Thoracic aorta (tissue), 2 donors: Measurements from ENCODE around the gene ZNF883. TPM values are rescaled to one million over a fixed set of nuclear protein-coding genes. Genes with fewer than 3 reads are reported as not detected.

Experiments used
- ATAC-seq: fragments of 150-250 bp; one replicate; pipeline ENCODE4 v1.8.0; 2017; ENCODE audit warnings: low read depth; ENCODE audit not compliant: insufficient number of reproducible peaks, low FRiP score
- DNase-seq: peaks from one replicate; pipeline ENCODE4 v3.0.0-alpha.2; 2020; ENCODE audit warnings: low spot score
- H3K27ac ChIP-seq, 2 donors: fragments of 200-600 bp; sonication (generic); 1 replicate in 1 of 2; 2 replicates in 1 of 2; pipeline ENCODE4 v1.5.1; 2016; ENCODE audit warnings: mild to moderate bottlenecking in 2 of 2, moderate library complexity in 2 of 2
- H3K27me3 ChIP-seq: fragments of 200-600 bp; sonication (generic); replicated peaks from 2 replicates; pipeline ENCODE4 v1.6.0; 2016; ENCODE audit warnings: mild to moderate bottlenecking; ENCODE audit not compliant: insufficient read depth
- H3K36me3 ChIP-seq: fragments of 200-600 bp; sonication (generic); one replicate; pipeline ENCODE4 v1.5.1; 2016
- H3K4me1 ChIP-seq, 2 donors: fragments of 200-600 bp; sonication (generic); 1 replicate in 1 of 2; 2 replicates in 1 of 2; pipeline versions ENCODE4 v1.5.1 to v1.6.0; 2016; ENCODE audit warnings: low read depth in 2 of 2, mild to moderate bottlenecking in 1 of 2; ENCODE audit not compliant: control insufficient read depth in 1 of 2
- H3K4me3 ChIP-seq: fragments of 200-600 bp; sonication (generic); 2 replicates; pipeline ENCODE4 v1.5.1; 2016; ENCODE audit warnings: mild to moderate bottlenecking
- H3K9me3 ChIP-seq: fragments of 200-600 bp; sonication (generic); 2 replicates; pipeline ENCODE4 v1.5.1; 2016
- CTCF ChIP-seq: fragments of 200-600 bp; sonication (generic); IDR thresholded peaks from one replicate; pipeline ENCODE4 v1.5.1; 2019; ENCODE audit warnings: antibody characterized with exemption
- total RNA-seq, 2 donors: library from RNA; depleted of rRNA; stranded (reverse); fragments of >200 nt; gene quantifications; one replicate each; pipeline versions ENCODE4 v1.1.0 to v1.2.3, GENCODE V29; 2016

Gene ZNF883
- total RNA-seq, 2 donors from 2014 or later, result 0.95 to 2.8 TPM

GRCh38 chr9:112997236-112997941, 14.6 kb downstream of the ZNF883 start:
- Histone ChIP-seq H3K4me3 (no peak overlapping the region), H3K9me3 (peaks cover 71% of the 10 kb centered on the region), H3K27ac (no peak overlapping the region), H3K27me3 (no peaks in the 10 kb centered on the region), H3K4me1 (no peaks in the 10 kb centered on the region), H3K36me3 (peaks cover 3% of the 10 kb centered on the region)
- ATAC-seq (no peak), DNase-seq (no peak)
- no peak for TF ChIP-seq CTCF

DNA sequence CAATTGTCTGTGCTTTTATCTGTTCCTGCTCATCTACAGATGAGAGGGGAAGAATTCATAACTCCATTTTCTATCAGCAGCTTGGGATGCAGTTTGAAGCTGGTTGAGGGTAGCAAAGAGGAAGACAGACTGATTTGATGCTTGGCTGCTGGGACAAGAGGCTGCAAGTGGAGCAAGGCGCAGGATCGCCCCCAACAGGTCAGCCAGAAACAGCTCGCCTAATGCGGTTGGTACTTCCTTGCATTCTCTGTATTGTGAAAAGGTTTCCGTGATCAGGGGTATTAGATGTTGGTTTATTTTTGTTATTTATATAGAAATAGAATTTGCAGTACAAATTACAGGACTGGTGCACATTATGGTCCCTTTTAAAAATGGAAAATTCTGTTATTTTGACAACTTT, 40.6 kb downstream of the ZNF883 start:
- no peak for TF ChIP-seq CTCF
- no peaks in the 10 kb centered on the region for H3K4me1 ChIP-seq
- H3K27ac ChIP-seq, result no peak overlapping the region
- no peak for ATAC-seq
- H3K9me3 ChIP-seq, result no peaks in the 10 kb centered on the region
- no peaks in the 10 kb centered on the region for H3K36me3 ChIP-seq
- no peaks in the 10 kb centered on the region for H3K27me3 ChIP-seq
- no peak for DNase-seq
- H3K4me3 ChIP-seq, result no peak overlapping the region

DNA sequence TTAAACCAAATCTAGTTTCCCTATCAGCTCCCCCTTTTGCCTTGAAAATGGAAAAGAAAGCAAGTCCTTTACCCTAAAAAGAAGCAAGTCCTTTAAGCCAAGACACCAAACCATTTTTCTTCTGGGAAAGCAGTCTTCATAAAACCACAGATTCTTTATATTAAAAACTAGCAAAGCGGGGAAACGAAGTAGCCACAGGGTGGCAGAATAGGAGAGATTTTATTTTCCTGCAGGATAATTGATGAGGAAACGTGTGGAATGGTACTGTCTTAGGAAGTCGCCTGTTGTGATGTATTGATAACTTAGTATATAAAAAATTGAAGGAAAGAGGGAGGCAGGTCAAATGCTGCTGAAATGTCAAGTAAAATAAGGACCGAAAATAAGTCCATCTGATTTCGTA, 41.1 kb downstream of the ZNF883 start:
- ATAC-seq (no peak), DNase-seq (no peak)
- no peak overlapping the region for H3K4me3 ChIP-seq
- no peaks in the 10 kb centered on the region for H3K9me3 ChIP-seq
- TF ChIP-seq CTCF, result no peak
- H3K27ac ChIP-seq, result no peak overlapping the region
- H3K27me3 ChIP-seq, result no peaks in the 10 kb centered on the region
- no peaks in the 10 kb centered on the region for H3K36me3 ChIP-seq
- H3K4me1 ChIP-seq, result no peaks in the 10 kb centered on the region

DNA sequence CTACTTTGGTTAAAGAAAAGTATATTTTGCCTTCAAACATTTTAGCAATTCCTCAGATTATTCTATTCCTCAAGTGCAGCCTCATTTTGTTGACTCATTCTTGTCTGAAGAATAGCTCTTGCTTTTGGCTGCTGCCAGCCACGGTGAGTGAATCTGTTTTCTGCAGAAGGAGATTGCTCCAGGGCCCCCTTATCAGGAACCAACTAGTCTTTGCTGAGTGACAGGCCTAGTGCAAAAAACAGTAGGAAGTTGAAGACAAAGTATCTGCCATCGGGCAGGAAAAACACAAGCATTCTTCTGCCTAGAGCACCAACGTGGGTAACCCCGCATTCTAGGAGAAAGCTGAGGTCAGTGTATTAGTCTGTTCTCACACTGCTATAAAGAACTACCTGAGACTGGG, 42.3 kb downstream of the ZNF883 start:
- no peak for DNase-seq
- no peaks in the 10 kb centered on the region for H3K9me3 ChIP-seq
- no peaks in the 10 kb centered on the region for H3K27me3 ChIP-seq
- H3K4me3 ChIP-seq, result no peak overlapping the region
- no peak for TF ChIP-seq CTCF
- H3K36me3 ChIP-seq, result no peaks in the 10 kb centered on the region
- ATAC-seq, result no peak
- H3K4me1 ChIP-seq, result no peaks in the 10 kb centered on the region
- no peak overlapping the region for H3K27ac ChIP-seq

- no peaks in the 10 kb centered on the region for H3K36me3 ChIP-seq
- DNase-seq (no peak), ATAC-seq (no peak)
- no peak overlapping the region for H3K27ac ChIP-seq
- H3K9me3 ChIP-seq, result no peaks in the 10 kb centered on the region
- no peaks in the 10 kb centered on the region for H3K4me1 ChIP-seq
- TF ChIP-seq CTCF, result no peak
- no peak overlapping the region for H3K4me3 ChIP-seq
- H3K27me3 ChIP-seq, result no peaks in the 10 kb centered on the region
Measured at GRCh38 chr9:112955550-112955949, 56.4 kb downstream of the ZNF883 start.
